Breast epithelium (tissue), 4 donors: Measurements from ENCODE around the gene TMEM163. TPM values are rescaled to one million over a fixed set of nuclear protein-coding genes. Genes with fewer than 3 reads are reported as not detected.

Experiments used
- DNase-seq, 2 donors: peaks; one replicate each; pipeline ENCODE4 v3.0.0-alpha.2; 2019; ENCODE audit warnings: low spot score in 2 of 2
- H3K27ac ChIP-seq, 2 donors: fragments of 200-600 bp; sonication (generic) in 1 of 2; one replicate each; pipeline ENCODE4 v1.5.1; 2016 to 2019; ENCODE audit warnings: mild to moderate bottlenecking in 1 of 2
- H3K27me3 ChIP-seq, 2 donors: fragments of 200-600 bp; sonication (generic) in 1 of 2; one replicate each; pipeline versions ENCODE4 v1.5.1 to v1.6.0; 2017 to 2019; ENCODE audit warnings: control low read depth in 1 of 2, mild to moderate bottlenecking in 1 of 2
- H3K36me3 ChIP-seq: fragments of 200-600 bp; one replicate; pipeline ENCODE4 v1.5.1; 2019
- H3K4me1 ChIP-seq, 2 donors: fragments of 200-600 bp; sonication (generic); one replicate each; pipeline ENCODE4 v1.5.1; 2016 to 2019; ENCODE audit warnings: control low read depth in 1 of 2
- H3K4me3 ChIP-seq, 3 donors: fragments of 200-600 bp; sonication (generic); 1 replicate in 2 of 3; 2 replicates in 1 of 3; pipeline ENCODE4 v1.5.1; 2016 to 2019; ENCODE audit warnings: mild to moderate bottlenecking in 3 of 3, moderate library complexity in 2 of 3
- H3K9me3 ChIP-seq, 2 donors: fragments of 200-600 bp; sonication (generic) in 1 of 2; one replicate each; pipeline ENCODE4 v1.5.1; 2016 to 2019; ENCODE audit warnings: control low read depth in 1 of 2
- CTCF ChIP-seq, 3 donors: fragments of 450-650 bp; IDR thresholded peaks; one replicate each; pipeline ENCODE4 v1.5.1; 2016 to 2017; ENCODE audit warnings: antibody characterized with exemption in 3 of 3, mild to moderate bottlenecking in 3 of 3, moderate library complexity in 3 of 3
- POLR2A ChIP-seq: fragments of 450-650 bp; IDR thresholded peaks from one replicate; pipeline ENCODE4 v1.6.1; 2016; ENCODE audit warnings: antibody characterized with exemption, mild to moderate bottlenecking, moderate library complexity
- POLR2AphosphoS5 ChIP-seq, 3 donors: sonication (generic); formaldehyde crosslinking; IDR thresholded peaks; one replicate each; pipeline ENCODE4 v1.6.1; 2017; ENCODE audit warnings: antibody characterized with exemption in 3 of 3
- intact Hi-C: fragments of 100-400 bp; cut with DNase I; formaldehyde crosslinking; loops from one replicate; pipeline ENCODE4 v1.15.1; 2023; ENCODE audit warnings: low total_unique reads
- total RNA-seq, 3 donors: library from RNA; depleted of rRNA; stranded (reverse); fragments of >200 nt; gene quantifications; one replicate each; pipeline ENCODE4 v1.1.0, GENCODE V29; 2016

The TMEM163 gene
- total RNA-seq, 3 donors from 2014 or later: 0.32 to 1.5 (median 0.66) TPM

- Histone ChIP-seq H3K4me1 (no peaks in the 10 kb centered on the region), H3K27ac (no peak overlapping the region), H3K36me3 (no peaks in the 10 kb centered on the region), H3K27me3 (peaks cover 0 to 34% of the 10 kb centered on the region in 2 donors), H3K9me3 (no peaks in the 10 kb centered on the region), H3K4me3 (no peak overlapping the region)
- intact Hi-C loops: no loop called here
- TF ChIP-seq POLR2AphosphoS5 (IDR thresholded peaks at IDR 0.05) (no peak), POLR2A (no peak), CTCF (IDR thresholded peaks at IDR 0.05) (no peak)
- no peak for DNase-seq
Measured at GRCh38 chr2:134715932-134716643, 2.7 kb downstream of the TMEM163 start.

GRCh38 chr2:134714228-134714627 lies 4.6 kb downstream of the TMEM163 start:
- Histone ChIP-seq H3K4me1 (no peaks in the 10 kb centered on the region), H3K27me3 (peaks cover 0 to 25% of the 10 kb centered on the region in 2 donors), H3K27ac (no peak overlapping the region), H3K36me3 (no peaks in the 10 kb centered on the region), H3K9me3 (no peaks in the 10 kb centered on the region), H3K4me3 (no peak overlapping the region)
- no peak for DNase-seq
- intact Hi-C loops: loop anchor here (5.0 kb wide), 1 partner anchor 732 kb away; no protein-coding TSS in a partner anchor
- TF ChIP-seq POLR2A (no peak), CTCF (IDR thresholded peaks at IDR 0.05) (no peak), POLR2AphosphoS5 (IDR thresholded peaks at IDR 0.05) (no peak)

GRCh38 chr2:134713606-134714005 lies 5.2 kb downstream of the TMEM163 start:
- Histone ChIP-seq H3K4me1 (no peaks in the 10 kb centered on the region), H3K27ac (no peak overlapping the region), H3K9me3 (no peaks in the 10 kb centered on the region), H3K36me3 (no peaks in the 10 kb centered on the region), H3K27me3 (peaks cover 0 to 22% of the 10 kb centered on the region in 2 donors), H3K4me3 (no peak overlapping the region)
- intact Hi-C loops: loop anchor here (5.0 kb wide), 1 partner anchor 731 kb away; no protein-coding TSS in a partner anchor
- no peak for DNase-seq
- TF ChIP-seq POLR2AphosphoS5 (IDR thresholded peaks at IDR 0.05) (no peak), CTCF (IDR thresholded peaks at IDR 0.05) (no peak), POLR2A (no peak)

GRCh38 chr2:134713176-134713575 lies 5.6 kb downstream of the TMEM163 start:
- no peak for DNase-seq
- Histone ChIP-seq H3K9me3 (no peaks in the 10 kb centered on the region), H3K27me3 (peaks cover 0 to 19% of the 10 kb centered on the region in 2 donors), H3K27ac (no peak overlapping the region), H3K36me3 (no peaks in the 10 kb centered on the region), H3K4me3 (no peak overlapping the region), H3K4me1 (no peaks in the 10 kb centered on the region)
- intact Hi-C loops: loop anchor here (5.0 kb wide), 1 partner anchor 731 kb away; no protein-coding TSS in a partner anchor
- no peak for TF ChIP-seq POLR2A
- no peak for TF ChIP-seq POLR2AphosphoS5 (IDR thresholded peaks at IDR 0.05)
- TF ChIP-seq CTCF (IDR thresholded peaks at IDR 0.05): no peak

GRCh38 chr2:134712736-134713135 lies 6.1 kb downstream of the TMEM163 start:
- DNase-seq: no peak
- intact Hi-C loops: loop anchor here (5.0 kb wide), 1 partner anchor 730 kb away; no protein-coding TSS in a partner anchor
- H3K9me3 ChIP-seq: no peaks in the 10 kb centered on the region
- no peaks in the 10 kb centered on the region for H3K36me3 ChIP-seq
- no peak overlapping the region for H3K4me3 ChIP-seq
- TF ChIP-seq POLR2A (no peak), CTCF (IDR thresholded peaks at IDR 0.05) (no peak), POLR2AphosphoS5 (IDR thresholded peaks at IDR 0.05) (no peak)
- H3K27ac ChIP-seq: no peak overlapping the region
- peaks cover 0 to 14% of the 10 kb centered on the region in 2 donors for H3K27me3 ChIP-seq
- no peaks in the 10 kb centered on the region for H3K4me1 ChIP-seq
